Fibroblast of lung (primary cell): ENCODE data around the gene AP3D1. TPM values are rescaled to one million over a fixed set of nuclear protein-coding genes. Genes with fewer than 3 reads are reported as not detected.

Source experiments
- DNase-seq, 2 donors: peaks; one replicate each; pipeline versions ENCODE4 v3.0.0 to v3.0.0-alpha.2; 2010; ENCODE audit warnings: low read depth in 2 of 2
- H2AFZ ChIP-seq: 2 replicates; pipeline ENCODE4 v1.5.1; 2012; ENCODE audit warnings: low read length, control low read depth, inconsistent platforms
- H3K27ac ChIP-seq: 2 replicates; pipeline ENCODE4 v1.5.1; 2011; ENCODE audit warnings: low read length, control low read depth; ENCODE audit not compliant: insufficient read depth
- H3K27me3 ChIP-seq: 2 replicates; pipeline ENCODE4 v1.5.1; 2011; ENCODE audit warnings: mild to moderate bottlenecking, low read length; ENCODE audit not compliant: control insufficient read depth, insufficient read depth
- H3K36me3 ChIP-seq: 2 replicates; pipeline ENCODE4 v1.5.1; 2011; ENCODE audit warnings: low read length; ENCODE audit not compliant: control insufficient read depth, insufficient read depth
- H3K4me1 ChIP-seq: 2 replicates; pipeline ENCODE4 v1.5.1; 2011; ENCODE audit warnings: low read length; ENCODE audit not compliant: control insufficient read depth, insufficient read depth; ENCODE audit errors: extremely low read depth
- H3K4me2 ChIP-seq: 2 replicates; pipeline ENCODE4 v1.5.1; 2011; ENCODE audit warnings: low read length, control low read depth; ENCODE audit not compliant: insufficient read depth; ENCODE audit errors: extremely low read depth
- H3K4me3 ChIP-seq, 4 experiments: fragments of 200-600 bp in 1 of 4; sonication (generic) in 1 of 4; replicated peaks in 1 of 4; 2 replicates each; pipeline ENCODE4 v1.5.1; 2011 to 2016; ENCODE audit warnings: low read length in 4 of 4, low read depth in 3 of 4, mild to moderate bottlenecking in 3 of 4, control low read depth in 2 of 4, inconsistent platforms in 1 of 4, mixed read lengths in 1 of 4; ENCODE audit not compliant: insufficient read depth in 1 of 4; ENCODE audit errors: control extremely low read depth in 1 of 4
- H3K79me2 ChIP-seq: 2 replicates; pipeline ENCODE4 v1.5.1; 2012; ENCODE audit warnings: mild to moderate bottlenecking, low read length, inconsistent platforms; ENCODE audit not compliant: control insufficient read depth, insufficient read depth
- H3K9ac ChIP-seq: 2 replicates; pipeline ENCODE4 v1.5.1; 2011; ENCODE audit warnings: mild to moderate bottlenecking, low read length, control low read depth; ENCODE audit not compliant: insufficient read depth
- H3K9me3 ChIP-seq: 2 replicates; pipeline ENCODE4 v1.5.1; 2012; ENCODE audit warnings: low read depth, low read length; ENCODE audit not compliant: control insufficient read depth, insufficient read depth
- H4K20me1 ChIP-seq: 2 replicates; pipeline ENCODE4 v1.5.1; 2011; ENCODE audit warnings: low read length; ENCODE audit not compliant: control insufficient read depth, insufficient read depth; ENCODE audit errors: extremely low read depth
- CTCF ChIP-seq, 2 donors: IDR thresholded peaks in 1 of 2; conservative IDR thresholded peaks in 1 of 2; 1 replicate in 1 of 2; 2 replicates in 1 of 2; pipeline ENCODE4 v1.5.1; 2011 to 2012; ENCODE audit warnings: low read length in 2 of 2, control low read depth in 1 of 2, inconsistent platforms in 1 of 2, low read depth in 1 of 2, mild to moderate bottlenecking in 1 of 2
- EZH2 ChIP-seq: IDR thresholded peaks from 2 replicates; pipeline ENCODE4 v1.5.1; 2012; ENCODE audit warnings: low read length, control low read depth, mild to moderate bottlenecking; ENCODE audit errors: missing control alignments
- polyA plus RNA-seq, 2 donors: library from polyadenylated mRNA; depleted of rRNA in 1 of 2; stranded (reverse) in 1 of 2; unstranded in 1 of 2; fragments of >200 nt; gene quantifications; 2 replicates each; pipeline ENCODE4 v1.2.1, GENCODE V29; 2011 to 2012; ENCODE audit warnings: missing spikeins in 1 of 2
- total RNA-seq: library from RNA; depleted of rRNA; stranded (reverse); fragments of >200 nt; gene quantifications from 2 replicates; pipeline ENCODE4 v1.2.1, GENCODE V29; 2014

The AP3D1 gene
- total and polyA plus RNA-seq, 2 donors (not counting 1 experiment from before 2014, with no cell fraction given): 68.0 to 99.9 TPM

GRCh38 chr19:2199215-2199614, 47.8 kb upstream of the AP3D1 start:
- Histone ChIP-seq H3K79me2 (peaks cover 73% of the 10 kb centered on the region), H3K9me3 (no peaks in the 10 kb centered on the region), H3K36me3 (peaks cover 41% of the 10 kb centered on the region), H3K4me2 (no peak overlapping the region), H3K9ac (no peak overlapping the region), H2AFZ (no peak overlapping the region), H4K20me1 (no peaks in the 10 kb centered on the region), H3K27ac (no peak overlapping the region), H3K4me1 (no peaks in the 10 kb centered on the region), H3K4me3 (no peak overlapping the region), H3K27me3 (no peaks in the 10 kb centered on the region)
- no peak for DNase-seq
- TF ChIP-seq CTCF (conservative IDR thresholded peaks at IDR 0.05 in 1 of 2, IDR thresholded peaks at IDR 0.05 in 1 of 2; ENCODE audit: low read depth in 1 of 2, low read length in 2 of 2) (peak in 1 of 2 donors; percentile 27), EZH2 (no peak)

GRCh38 chr19:2198317-2198716, 47.0 kb upstream of the AP3D1 start:
- H4K20me1 ChIP-seq: no peaks in the 10 kb centered on the region
- peaks cover 69% of the 10 kb centered on the region for H3K79me2 ChIP-seq
- H2AFZ ChIP-seq: no peak overlapping the region
- H3K36me3 ChIP-seq: peaks cover 40% of the 10 kb centered on the region
- H3K9me3 ChIP-seq: no peaks in the 10 kb centered on the region
- H3K4me2 ChIP-seq: no peak overlapping the region
- no peaks in the 10 kb centered on the region for H3K4me1 ChIP-seq
- no peak overlapping the region for H3K9ac ChIP-seq
- no peak overlapping the region for H3K4me3 ChIP-seq
- no peak overlapping the region for H3K27ac ChIP-seq
- no peak for DNase-seq
- no peaks in the 10 kb centered on the region for H3K27me3 ChIP-seq
- no peak for TF ChIP-seq EZH2
- no peak for TF ChIP-seq CTCF (conservative IDR thresholded peaks at IDR 0.05 in 1 of 2, IDR thresholded peaks at IDR 0.05 in 1 of 2; ENCODE audit: low read depth in 1 of 2, low read length in 2 of 2)

GRCh38 chr19:2197270-2197669, 45.9 kb upstream of the AP3D1 start:
- H3K36me3 ChIP-seq: peaks cover 35% of the 10 kb centered on the region
- H3K4me1 ChIP-seq: no peaks in the 10 kb centered on the region
- no peaks in the 10 kb centered on the region for H4K20me1 ChIP-seq
- no peak overlapping the region for H3K4me2 ChIP-seq
- H3K27ac ChIP-seq: no peak overlapping the region
- TF ChIP-seq EZH2: no peak
- TF ChIP-seq CTCF (conservative IDR thresholded peaks at IDR 0.05 in 1 of 2, IDR thresholded peaks at IDR 0.05 in 1 of 2; ENCODE audit: low read depth in 1 of 2, low read length in 2 of 2): no peak
- H3K27me3 ChIP-seq: no peaks in the 10 kb centered on the region
- no peak overlapping the region for H3K9ac ChIP-seq
- no peaks in the 10 kb centered on the region for H3K9me3 ChIP-seq
- H3K4me3 ChIP-seq: no peak overlapping the region
- H2AFZ ChIP-seq: no peak overlapping the region
- H3K79me2 ChIP-seq: peaks cover 76% of the 10 kb centered on the region
- DNase-seq: no peak
